ENCODE measurements around the gene SH2D4B. TPM values are rescaled to one million over a fixed set of nuclear protein-coding genes. Genes with fewer than 3 reads are reported as not detected.
A peak's percentile ranks its signal among the peaks of the same experiment; 100 is the strongest.

SH2D4B gene
- total RNA-seq, 1 experiment from 2014 or later: not detected

DNA sequence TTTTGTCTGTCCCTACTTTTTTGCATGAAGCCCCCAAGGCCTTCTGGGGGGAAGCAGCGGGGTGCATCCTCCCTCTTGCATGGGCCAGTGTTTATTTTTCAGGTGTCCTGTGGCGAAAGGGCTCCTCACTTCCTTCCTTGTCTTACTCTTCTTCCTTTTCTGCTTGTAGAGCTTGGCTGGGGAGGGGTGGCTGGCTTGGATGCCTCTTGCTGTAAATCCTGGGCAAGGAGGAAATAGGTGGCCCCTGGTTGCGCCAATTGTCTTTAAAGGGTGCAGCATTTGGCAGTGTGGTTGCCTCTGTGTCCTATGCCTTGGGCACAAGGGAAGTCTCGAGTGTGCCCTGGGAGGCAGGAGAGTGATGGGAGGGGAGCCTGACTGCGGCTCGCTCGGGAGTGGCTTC, 95.0 kb downstream of the SH2D4B start:
- H3K4me1 ChIP-seq: no peaks in the 10 kb centered on the region
- no peaks in the 10 kb centered on the region for H3K27me3 ChIP-seq
- H3K9me3 ChIP-seq (replicated peaks): no peaks in the 10 kb centered on the region
- no peaks in the 10 kb centered on the region for H3K36me3 ChIP-seq
- DNase-seq: no peak
- H3K4me3 ChIP-seq: no peak overlapping the region
- no peak overlapping the region for H3K27ac ChIP-seq

DNA sequence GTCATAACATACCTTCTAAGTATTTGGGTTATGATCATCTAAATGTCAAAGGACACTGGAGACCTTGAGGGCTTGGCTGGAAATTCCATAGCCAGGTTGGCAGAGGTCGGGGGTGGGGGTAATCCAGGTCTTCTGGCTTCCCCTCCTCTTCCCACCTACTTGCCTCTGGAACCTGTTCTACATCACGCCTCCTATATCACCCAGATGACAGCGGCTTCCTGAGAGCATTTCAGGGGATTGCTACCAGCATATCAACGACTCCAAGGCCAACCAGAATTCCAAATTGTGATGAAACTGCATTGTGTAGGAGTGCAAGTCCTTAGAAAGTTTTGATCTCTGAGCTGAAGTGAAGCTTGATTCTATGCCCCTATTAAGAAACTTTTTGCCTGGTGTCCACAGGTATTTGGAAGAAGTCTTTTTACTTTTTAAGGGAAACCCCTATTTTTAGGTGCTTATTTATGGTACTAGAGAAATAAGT, 95.7 kb downstream of the SH2D4B start:
- no peaks in the 10 kb centered on the region for H3K27me3 ChIP-seq
- no peaks in the 10 kb centered on the region for H3K36me3 ChIP-seq
- no peaks in the 10 kb centered on the region for H3K4me1 ChIP-seq
- no peak overlapping the region for H3K27ac ChIP-seq
- no peak overlapping the region for H3K4me3 ChIP-seq
- no peak for DNase-seq
- H3K9me3 ChIP-seq (replicated peaks): no peaks in the 10 kb centered on the region

DNA sequence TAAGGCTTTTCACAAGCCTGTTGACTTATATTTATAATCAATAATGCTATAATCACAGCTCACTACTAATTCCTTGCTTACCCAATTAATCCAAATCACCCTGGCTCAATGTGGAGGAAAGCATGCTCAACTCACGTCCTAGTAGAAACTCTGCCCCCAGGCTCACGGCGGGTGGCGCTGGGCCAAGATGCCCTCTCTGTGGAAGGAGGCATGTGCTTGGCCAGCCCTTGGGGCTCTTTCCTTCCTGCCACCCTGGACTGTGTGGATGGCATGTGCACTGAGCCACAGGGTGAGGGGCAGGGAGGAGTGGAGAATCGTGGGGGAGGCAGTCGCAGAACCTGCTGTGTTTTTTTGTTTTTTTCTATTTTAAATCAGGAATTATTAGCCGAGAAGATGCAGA, 96.2 kb downstream of the SH2D4B start:
- no peak for DNase-seq

DNA sequence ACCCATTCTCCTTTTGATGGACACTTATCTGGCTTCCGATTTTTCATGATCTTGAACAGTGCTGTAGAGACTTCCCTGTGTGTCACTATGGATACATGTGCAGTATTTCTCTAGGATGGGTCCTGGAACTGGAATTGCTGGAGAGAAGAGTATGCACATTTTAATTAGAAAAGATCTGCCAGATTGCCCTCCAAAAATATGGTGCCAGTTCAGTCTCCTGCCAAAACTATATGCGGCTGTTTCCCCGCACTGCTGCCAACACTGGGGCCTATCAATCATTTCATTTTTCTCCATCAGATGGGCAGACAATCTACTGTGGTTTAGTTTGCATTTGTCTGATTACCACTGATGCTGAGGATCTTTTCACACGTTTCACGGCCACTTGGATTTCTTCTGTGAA, 105.0 kb downstream of the SH2D4B start:
- DNase-seq: no peak
- Histone ChIP-seq H3K27ac (no peak overlapping the region), H3K36me3 (no peaks in the 10 kb centered on the region), H3K4me3 (no peak overlapping the region), H3K9me3 (replicated peaks) (no peaks in the 10 kb centered on the region), H3K4me1 (no peaks in the 10 kb centered on the region), H3K27me3 (no peaks in the 10 kb centered on the region; the same call in 1 of the 2 replicates)

More for the DNA sequence above, 96.2 kb downstream of the SH2D4B start:
- Histone ChIP-seq H3K4me3 (no peak overlapping the region), H3K27me3 (no peaks in the 10 kb centered on the region), H3K36me3 (no peaks in the 10 kb centered on the region), H3K9me3 (replicated peaks) (no peaks in the 10 kb centered on the region), H3K4me1 (no peaks in the 10 kb centered on the region), H3K27ac (no peak overlapping the region)

DNA sequence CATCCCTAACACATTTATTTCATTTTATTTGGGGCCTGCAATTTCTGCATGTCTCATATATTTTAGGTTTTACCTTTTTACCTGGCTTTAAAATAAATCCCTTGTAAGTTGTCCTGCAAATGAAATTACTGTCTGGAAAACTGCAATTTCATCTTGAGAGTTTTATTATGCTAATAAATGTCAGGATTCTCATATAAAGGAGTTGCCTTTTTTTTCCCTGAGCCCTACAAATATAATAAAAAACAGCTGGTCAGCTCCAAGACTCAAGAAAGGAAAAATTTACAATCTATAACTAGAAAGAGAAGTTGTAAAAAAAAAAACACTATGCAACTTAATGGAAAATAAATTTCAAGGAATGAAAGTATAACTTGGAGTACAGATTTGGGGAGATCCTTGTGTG, 108.7 kb downstream of the SH2D4B start:
- no peaks in the 10 kb centered on the region for H3K36me3 ChIP-seq
- no peak overlapping the region for H3K4me3 ChIP-seq
- H3K4me1 ChIP-seq: no peaks in the 10 kb centered on the region
- H3K27ac ChIP-seq: no peak overlapping the region
- no peak for DNase-seq
- H3K27me3 ChIP-seq: no peaks in the 10 kb centered on the region; the same call in 1 of the 2 replicates
- H3K9me3 ChIP-seq (replicated peaks): no peaks in the 10 kb centered on the region

DNA sequence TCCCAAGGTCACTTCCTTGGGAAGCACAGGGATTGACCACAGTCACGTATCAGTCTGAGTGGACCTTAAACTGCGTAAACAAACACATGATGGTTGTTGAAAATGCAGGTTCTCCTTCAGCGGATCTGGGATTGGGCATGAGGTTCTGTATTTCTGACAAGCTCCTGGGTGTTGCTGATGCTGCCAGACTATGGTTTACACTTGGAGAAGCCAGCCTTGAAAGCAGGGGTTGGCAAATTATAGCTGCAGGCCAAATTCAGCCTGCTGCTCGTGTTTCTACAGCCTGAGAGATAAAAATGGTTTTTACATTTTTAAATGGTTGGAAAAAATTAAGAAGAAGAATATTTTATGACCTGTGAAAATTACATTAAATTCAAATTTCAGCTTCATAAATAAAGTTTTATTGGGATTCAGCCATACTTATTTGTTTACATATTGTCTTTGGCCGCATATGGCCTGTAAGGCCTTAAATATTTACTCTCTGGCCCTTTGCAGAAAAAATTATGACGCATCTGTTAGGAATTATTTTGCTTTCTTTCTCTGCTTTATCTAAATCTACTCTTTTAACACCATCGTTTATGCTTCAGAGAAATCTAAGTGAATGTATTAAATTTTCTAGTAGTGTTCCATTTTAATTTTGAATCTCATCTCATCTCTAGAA, 109.6 kb downstream of the SH2D4B start:
- no peaks in the 10 kb centered on the region for H3K4me1 ChIP-seq
- no peak overlapping the region for H3K4me3 ChIP-seq
- no peaks in the 10 kb centered on the region; the same call in 1 of the 2 replicates for H3K27me3 ChIP-seq
- H3K36me3 ChIP-seq: no peaks in the 10 kb centered on the region
- no peaks in the 10 kb centered on the region for H3K9me3 ChIP-seq (replicated peaks)
- no peak for DNase-seq
- no peak overlapping the region for H3K27ac ChIP-seq

DNA sequence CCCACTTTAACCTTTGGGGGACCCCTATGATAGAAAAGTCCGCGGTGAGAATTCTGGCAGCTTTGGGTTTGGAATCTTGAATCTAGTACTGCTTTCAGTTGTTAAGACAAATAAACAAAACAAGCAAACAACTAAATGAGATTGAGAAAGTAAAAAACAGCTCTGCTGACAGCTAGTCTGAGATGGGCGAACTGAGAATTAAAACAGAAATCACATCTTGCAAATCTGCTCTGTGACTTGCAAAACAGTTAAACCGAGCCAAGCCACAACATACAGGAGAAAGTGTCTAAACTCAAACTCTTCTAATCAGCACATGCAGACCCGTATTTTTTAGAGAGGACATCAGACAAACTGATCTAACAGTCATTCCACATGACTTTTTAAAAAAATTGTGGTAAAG, 110.4 kb downstream of the SH2D4B start:
- no peaks in the 10 kb centered on the region; the same call in 1 of the 2 replicates for H3K27me3 ChIP-seq
- no peaks in the 10 kb centered on the region for H3K9me3 ChIP-seq (replicated peaks)
- no peaks in the 10 kb centered on the region for H3K4me1 ChIP-seq
- H3K4me3 ChIP-seq: no peak overlapping the region
- no peak overlapping the region for H3K27ac ChIP-seq
- no peaks in the 10 kb centered on the region for H3K36me3 ChIP-seq
- no peak for DNase-seq

DNA sequence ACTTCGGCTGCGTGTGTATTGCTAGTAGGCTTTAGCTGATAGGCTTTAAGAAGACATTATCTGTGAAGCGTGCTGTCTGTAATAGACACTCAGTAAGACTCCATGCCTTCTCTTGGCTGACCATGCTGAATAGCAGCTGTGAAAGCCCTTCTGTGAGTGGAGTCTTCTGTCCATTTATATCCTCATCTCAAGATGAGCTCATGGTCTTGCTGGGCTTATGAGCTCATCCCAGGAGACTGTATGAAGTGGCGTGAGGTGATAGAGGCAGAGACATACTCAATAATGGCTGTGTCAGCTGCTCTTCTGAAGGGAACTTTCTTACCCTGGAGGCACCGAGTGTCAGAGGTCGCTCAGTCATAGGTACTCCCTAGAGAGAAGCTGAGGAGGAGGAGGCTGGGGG, 111.5 kb downstream of the SH2D4B start:
- H3K27ac ChIP-seq: no peak overlapping the region
- no peak overlapping the region for H3K4me3 ChIP-seq
- no peaks in the 10 kb centered on the region for H3K4me1 ChIP-seq
- H3K9me3 ChIP-seq (replicated peaks): no peaks in the 10 kb centered on the region
- H3K36me3 ChIP-seq: no peaks in the 10 kb centered on the region
- no peak for DNase-seq
- H3K27me3 ChIP-seq: no peaks in the 10 kb centered on the region; the same call in 1 of the 2 replicates

DNA sequence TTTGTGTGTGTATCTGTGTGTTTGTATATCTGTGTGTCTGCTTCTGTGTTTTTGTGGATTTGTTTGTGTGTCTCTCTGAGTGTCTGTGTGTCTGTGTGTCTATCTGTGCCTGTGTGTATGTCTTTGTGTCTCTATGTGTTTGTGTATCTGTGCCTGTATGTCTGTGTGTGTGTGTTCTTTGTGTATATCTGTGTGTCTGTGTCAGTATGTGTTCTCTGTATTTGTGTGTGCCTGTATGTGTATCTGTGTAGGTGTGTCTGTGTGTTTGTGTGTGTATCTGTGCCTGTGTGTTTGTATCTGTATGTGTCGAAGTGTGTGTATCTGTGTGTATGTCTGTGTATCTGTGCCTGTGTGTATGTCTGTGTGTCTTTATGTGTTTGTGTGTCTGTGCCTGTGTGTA, 118.2 kb downstream of the SH2D4B start:
- no peak for DNase-seq
- Histone ChIP-seq H3K4me3 (no peak overlapping the region), H3K9me3 (replicated peaks) (peaks cover 7% of the 10 kb centered on the region), H3K27ac (no peak overlapping the region), H3K27me3 (no peaks in the 10 kb centered on the region), H3K36me3 (no peaks in the 10 kb centered on the region), H3K4me1 (no peaks in the 10 kb centered on the region)

DNA sequence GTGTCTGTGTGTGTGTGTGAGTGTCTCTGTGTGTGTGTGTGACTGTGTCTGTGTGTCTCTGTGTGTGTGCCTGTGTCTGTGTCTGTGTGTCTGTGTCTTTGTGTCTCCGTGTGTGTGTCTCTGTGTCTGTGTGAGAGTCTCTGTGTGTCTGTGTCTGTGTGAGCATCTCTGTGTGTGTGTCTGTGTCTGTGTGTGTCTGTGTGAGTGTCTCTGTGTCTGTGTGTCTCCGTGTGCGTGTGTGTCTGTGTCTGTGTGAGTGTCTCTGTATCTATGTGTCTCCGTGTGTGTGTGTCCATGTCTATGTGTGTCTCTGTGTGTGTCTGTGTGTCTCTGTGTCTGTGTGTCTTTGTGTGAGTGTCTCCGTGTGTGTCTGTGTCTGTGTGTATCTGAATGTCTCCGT, 120.4 kb downstream of the SH2D4B start:
- no peaks in the 10 kb centered on the region for H3K27me3 ChIP-seq
- no peak for DNase-seq
- no peaks in the 10 kb centered on the region for H3K36me3 ChIP-seq
- peaks cover 7% of the 10 kb centered on the region for H3K9me3 ChIP-seq (replicated peaks)
- H3K4me3 ChIP-seq: no peak overlapping the region
- H3K4me1 ChIP-seq: no peaks in the 10 kb centered on the region
- no peak overlapping the region for H3K27ac ChIP-seq

DNA sequence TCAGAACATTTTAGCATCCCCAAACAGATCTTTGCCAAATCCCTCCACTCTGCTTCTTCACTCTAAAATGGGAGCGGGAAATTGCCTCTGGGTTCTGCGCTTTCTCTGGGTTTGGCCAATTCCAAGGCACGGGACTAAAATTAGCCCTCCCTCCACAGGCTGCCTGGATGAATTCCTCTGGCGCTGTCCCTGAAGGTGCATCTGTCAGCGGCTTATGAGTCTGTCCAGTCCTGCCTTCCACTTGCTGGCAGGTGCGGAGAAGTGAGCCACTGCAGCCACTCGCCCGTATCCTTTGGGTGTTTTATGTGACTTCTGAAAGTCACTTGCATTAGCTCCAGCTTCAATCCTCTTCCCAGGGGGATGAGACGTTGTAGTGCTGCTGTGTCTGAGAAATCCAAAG, 121.6 kb downstream of the SH2D4B start:
- H3K36me3 ChIP-seq: no peaks in the 10 kb centered on the region
- H3K27ac ChIP-seq: no peak overlapping the region
- H3K27me3 ChIP-seq: no peaks in the 10 kb centered on the region
- no peaks in the 10 kb centered on the region for H3K4me1 ChIP-seq
- H3K4me3 ChIP-seq: no peak overlapping the region
- DNase-seq: no peak
- peaks cover 7% of the 10 kb centered on the region for H3K9me3 ChIP-seq (replicated peaks)

DNA sequence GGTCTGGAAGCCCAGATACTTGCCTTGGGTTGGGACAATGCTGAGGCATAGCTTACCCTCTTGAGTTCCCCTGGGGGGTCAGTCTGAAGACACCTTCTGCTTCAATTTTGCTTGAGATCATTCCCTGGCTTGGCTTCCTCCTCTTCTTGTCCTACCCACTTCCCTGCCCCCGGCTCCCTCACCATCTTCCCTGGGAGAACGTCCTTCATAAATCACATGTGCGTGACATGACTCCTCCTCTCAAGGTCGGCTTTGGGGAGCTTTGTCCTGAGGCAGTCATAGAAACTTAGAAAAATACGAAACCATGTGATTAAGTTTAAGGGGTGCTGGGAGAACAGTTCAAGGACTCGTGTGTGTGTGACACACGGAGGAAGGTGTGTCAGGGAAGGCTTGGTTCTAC, 122.6 kb downstream of the SH2D4B start:
- DNase-seq: no peak

DNA sequence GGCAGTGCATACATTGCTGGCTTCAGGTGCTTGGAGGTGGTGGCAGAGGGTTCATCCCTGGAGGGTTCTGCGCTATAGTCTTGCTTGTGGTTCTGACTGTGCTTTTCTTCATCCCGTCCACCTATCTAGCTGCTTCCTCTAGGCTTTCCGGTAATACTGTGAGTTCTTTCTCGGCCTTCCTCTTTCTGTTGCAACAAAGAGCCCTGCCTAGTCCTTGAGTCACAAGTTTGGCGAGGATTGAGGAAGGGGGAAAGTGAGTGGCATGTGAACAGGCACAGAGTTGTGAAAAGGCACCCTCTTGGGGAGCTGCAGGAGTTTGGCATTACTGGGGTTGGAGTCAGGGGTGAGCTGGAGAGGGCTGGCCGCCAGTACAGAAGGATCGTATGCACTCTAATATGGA, 123.0 kb downstream of the SH2D4B start:
- Histone ChIP-seq H3K27ac (no peak overlapping the region), H3K27me3 (no peaks in the 10 kb centered on the region), H3K36me3 (no peaks in the 10 kb centered on the region), H3K4me3 (no peak overlapping the region), H3K9me3 (replicated peaks) (peaks cover 4% of the 10 kb centered on the region), H3K4me1 (no peaks in the 10 kb centered on the region)
- no peak for DNase-seq

More for the DNA sequence above, 122.6 kb downstream of the SH2D4B start:
- H3K27ac ChIP-seq: no peak overlapping the region
- no peaks in the 10 kb centered on the region for H3K36me3 ChIP-seq
- H3K9me3 ChIP-seq (replicated peaks): peaks cover 7% of the 10 kb centered on the region
- no peaks in the 10 kb centered on the region for H3K27me3 ChIP-seq
- no peaks in the 10 kb centered on the region for H3K4me1 ChIP-seq
- no peak overlapping the region for H3K4me3 ChIP-seq

DNA sequence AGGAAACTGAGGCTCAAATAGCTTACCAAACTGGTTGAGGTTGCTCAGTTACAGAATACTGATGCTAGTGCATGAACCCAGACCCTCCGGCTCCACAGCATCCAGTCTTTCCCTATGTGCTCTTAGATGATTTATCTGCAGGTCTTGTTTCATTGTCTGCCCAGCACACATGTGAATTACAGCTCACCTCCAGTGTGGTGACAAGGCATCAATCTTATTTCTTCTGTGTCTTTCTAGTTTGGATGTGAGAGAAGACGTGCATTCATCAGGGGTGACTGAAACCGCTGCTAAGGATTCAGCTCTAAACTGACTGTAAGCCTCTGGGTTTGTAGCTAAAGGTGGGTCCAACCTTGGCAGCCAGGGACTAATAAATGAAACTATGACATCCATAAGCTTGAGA, 123.8 kb downstream of the SH2D4B start:
- no peak overlapping the region for H3K27ac ChIP-seq
- no peak overlapping the region for H3K4me3 ChIP-seq
- H3K9me3 ChIP-seq (replicated peaks): no peaks in the 10 kb centered on the region; the same call in 1 of the 2 replicates
- H3K4me1 ChIP-seq: no peaks in the 10 kb centered on the region
- no peaks in the 10 kb centered on the region for H3K36me3 ChIP-seq
- no peak for DNase-seq
- no peaks in the 10 kb centered on the region for H3K27me3 ChIP-seq

DNA sequence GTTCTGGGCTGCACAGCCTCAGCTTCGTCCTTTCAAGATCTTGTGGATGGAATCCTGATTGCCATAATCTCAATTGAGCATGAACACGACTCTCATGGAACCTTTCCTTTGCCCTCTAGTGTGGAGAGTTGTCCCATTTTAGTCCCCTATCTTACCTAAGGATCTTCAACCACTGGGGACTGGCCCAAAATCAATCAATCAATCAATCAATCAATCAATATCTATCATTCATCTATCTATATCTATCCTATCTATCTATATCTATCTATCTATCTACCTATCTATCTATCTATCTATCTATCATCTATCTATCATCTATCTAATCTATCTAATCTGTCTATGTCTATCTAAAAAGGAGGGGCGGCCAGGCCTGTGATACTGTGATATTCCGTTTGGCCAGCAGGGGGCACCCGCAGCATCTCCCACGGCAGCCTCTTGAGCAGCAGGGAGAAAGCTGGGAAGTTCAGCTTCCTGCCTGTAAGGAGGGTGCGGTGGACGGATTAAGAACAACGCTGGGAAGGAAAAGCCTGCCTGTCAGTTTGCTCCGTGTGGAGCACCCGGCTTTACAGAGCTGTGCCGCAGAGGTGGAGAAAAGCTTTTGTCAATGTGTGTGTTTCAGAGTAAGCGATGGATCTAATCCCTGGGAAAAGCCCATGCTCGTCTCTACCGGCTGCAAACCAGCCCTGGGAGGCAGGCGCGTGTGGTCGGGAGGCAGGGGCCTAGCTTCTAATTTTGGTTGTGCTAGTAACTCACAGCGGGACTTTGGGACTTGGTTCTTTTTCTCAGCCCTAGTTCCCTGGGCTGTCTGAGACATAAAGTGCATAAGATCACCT, 124.9 kb downstream of the SH2D4B start:
- Histone ChIP-seq H3K4me3 (peak overlapping the region; percentile 23), H3K9me3 (replicated peaks) (no peaks in the 10 kb centered on the region), H3K27ac (no peak overlapping the region), H3K27me3 (no peaks in the 10 kb centered on the region), H3K36me3 (no peaks in the 10 kb centered on the region), H3K4me1 (no peaks in the 10 kb centered on the region)
- peak; percentile 76 to 88 for DNase-seq

All from SJCRH30 (cell line).